CD4-positive, alpha-beta T cell treated with Interleukin-12 subunit alpha and Interleukin-12 subunit beta, for 1 hour (primary cell): Measurements from ENCODE around the gene ACADS.
A peak's percentile ranks its signal among the peaks of the same experiment; 100 is the strongest.

ENCODE experiments used
- DNase-seq: peaks from one replicate; pipeline ENCODE4 v3.0.0-alpha.2; 2020

ACADS gene

GRCh38 chr12:120759591-120760348 is 34.1 kb downstream of the ACADS start:
- DNase-seq, result no peak

GRCh38 chr12:120760349-120761254 is 35.0 kb downstream of the ACADS start:
- DNase-seq, result peak; percentile 23

GRCh38 chr12:120761519-120761934 is 35.9 kb downstream of the ACADS start:
- no peak for DNase-seq

GRCh38 chr12:120762086-120762485 is 36.5 kb downstream of the ACADS start:
- DNase-seq, result no peak

DNA sequence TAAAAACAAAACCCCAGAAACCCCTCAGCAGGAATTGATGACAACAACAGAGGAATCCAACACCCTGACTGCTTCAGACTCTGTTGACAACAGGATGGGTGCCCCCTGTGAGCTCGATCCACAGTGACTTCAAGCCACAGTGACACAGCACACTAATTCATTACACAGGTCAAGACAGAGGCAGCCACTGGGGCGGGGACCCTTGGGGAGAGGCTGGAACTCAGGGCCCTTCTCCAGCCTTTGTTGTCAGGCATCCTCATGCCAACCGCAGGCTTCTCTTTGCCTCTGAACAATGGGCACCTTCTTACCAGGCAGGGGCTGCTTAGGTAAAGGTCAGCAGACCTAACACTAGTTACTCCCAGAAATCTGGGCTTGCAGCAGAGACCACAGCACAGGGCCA is 37.6 kb downstream of the ACADS start:
- DNase-seq, result no peak

GRCh38 chr12:120764816-120765215 is 39.2 kb downstream of the ACADS start:
- DNase-seq, result no peak

DNA sequence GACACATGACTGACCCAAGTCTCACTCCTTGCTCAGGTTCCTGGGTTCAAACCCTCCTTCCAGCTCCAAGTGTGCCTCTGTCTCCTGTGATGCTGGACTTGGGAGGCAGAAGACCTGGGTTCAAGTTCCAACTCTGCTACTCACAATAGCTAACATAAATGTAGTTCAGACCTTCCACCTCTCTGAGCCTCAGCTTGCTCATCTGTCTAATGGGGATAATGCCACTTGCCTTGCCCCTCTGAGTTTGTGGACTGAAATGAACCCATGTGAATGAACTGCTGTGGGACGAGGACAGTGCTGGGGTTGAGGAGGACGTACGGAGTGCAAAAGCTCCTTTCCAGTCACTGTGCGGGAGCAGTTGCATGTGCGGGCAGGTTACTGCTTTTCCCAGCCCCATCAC is 40.9 kb downstream of the ACADS start:
- DNase-seq, result no peak

DNA sequence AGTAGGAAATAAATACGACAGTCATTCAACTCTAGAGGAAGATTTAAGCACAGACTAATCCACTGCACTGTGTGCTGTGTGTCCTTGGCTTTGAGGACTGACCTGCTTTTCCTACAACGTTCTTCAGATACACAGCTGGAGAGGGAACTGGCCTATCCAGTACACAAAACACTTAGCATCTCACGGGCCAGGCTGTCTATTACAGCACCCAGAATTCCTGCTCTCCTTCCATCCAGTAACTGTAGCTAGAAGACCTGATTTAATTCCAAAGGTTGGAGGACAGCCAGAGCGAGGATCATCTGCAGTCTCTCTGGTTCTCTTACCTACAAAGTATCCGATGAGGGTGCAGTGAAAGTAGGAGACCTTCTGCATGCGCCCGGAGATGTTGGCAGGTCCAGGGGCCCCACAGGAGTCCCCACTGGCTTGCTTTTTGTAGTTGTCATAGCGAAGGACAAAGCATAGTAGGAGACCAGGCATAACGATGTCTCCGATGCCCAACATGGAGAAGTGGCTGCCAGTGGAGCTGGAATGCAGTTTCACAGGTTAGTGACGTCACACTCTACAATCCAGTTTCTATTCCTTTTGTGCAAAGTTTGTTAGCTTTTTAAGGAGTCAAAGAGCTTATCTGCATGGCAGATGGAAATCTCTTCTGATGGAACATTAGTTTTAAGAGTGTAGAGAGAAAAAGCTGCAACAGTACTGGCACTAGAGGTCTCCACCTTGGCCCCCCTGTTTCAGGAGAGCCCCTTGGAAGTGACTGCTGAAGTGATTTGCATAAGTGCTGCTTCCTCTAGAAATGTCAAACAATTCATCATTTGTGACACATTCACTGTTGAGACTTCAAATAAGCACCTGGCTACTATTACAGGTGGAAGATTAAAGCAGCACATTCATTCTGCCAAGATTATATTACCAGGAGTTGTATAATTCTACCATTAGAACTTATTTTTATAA is 41.7 kb downstream of the ACADS start:
- no peak for DNase-seq

DNA sequence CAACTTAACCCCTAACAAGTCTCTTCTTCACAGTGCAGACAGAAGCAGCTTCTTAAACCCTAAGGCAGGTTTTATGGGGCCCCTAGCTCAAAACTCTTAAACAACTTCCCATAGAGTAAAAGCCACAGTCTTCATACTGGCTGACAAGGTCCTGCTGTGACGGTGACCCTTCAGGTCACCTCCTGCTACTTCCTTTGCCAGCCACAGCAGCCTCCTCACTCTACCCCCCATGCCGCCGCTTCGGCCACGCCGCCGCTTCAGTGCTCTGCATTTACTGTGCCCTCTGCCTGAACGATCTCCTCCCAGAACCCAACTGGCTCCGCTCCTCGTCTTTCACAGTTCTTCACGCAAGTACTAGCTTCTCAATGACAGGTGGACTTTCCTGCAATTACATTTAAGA is 45.5 kb downstream of the ACADS start:
- no peak for DNase-seq

DNA sequence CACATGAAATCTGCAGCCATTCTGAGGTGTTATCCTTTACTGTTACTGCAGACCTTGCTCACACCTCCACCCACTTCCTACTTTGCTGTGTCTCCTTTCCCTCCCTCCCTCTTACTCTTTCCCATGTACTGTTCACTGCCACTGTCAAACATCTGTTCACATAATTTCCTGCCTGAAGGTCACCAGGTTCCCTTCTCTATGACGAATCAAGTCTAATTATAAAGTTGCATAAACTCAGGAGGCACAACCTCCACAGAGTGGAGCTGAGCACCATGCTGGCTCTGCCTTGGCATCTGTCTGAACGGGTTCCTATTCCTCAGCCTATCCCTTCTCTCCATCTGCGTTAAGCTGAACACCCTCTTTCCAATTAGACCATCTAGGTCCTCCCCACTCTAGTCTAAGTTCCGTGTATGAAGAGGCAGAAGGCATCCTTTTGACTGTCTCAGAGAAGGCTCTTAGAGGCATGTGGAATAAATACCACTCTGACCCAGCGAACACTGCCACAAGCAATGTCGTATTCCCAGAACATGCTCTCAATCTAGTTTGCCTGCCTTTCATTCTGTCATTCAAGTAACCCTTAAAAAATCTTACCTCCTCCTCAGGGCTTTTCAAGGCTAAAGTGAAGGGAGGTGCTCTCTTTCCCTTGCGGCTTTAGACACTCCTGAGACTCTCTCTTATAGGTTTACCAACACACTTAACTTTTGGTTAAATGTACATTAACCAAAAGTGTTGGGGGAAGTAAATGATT is 48.7 kb downstream of the ACADS start:
- DNase-seq, result no peak

GRCh38 chr12:120775862-120776552 is 50.4 kb downstream of the ACADS start:
- no peak for DNase-seq

DNA sequence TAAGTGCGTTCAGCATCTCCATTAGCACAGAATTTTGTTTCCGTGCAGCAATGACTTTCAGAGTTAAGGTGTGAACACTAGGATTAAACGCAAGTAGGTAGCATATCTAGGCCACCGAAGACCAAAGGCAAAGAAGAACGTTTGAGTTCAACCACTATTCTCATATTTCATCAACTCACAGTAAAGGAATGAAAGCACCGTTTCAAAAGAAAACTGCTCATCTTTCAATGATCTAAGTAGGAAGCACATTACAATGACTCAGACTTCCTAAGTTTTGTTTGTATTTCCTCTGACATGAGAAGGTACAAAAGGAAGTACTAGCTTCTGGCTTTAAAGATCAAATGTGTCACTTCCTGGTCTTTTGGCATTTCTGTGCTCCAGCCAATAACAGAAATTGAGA is 57.6 kb downstream of the ACADS start:
- no peak for DNase-seq

DNA sequence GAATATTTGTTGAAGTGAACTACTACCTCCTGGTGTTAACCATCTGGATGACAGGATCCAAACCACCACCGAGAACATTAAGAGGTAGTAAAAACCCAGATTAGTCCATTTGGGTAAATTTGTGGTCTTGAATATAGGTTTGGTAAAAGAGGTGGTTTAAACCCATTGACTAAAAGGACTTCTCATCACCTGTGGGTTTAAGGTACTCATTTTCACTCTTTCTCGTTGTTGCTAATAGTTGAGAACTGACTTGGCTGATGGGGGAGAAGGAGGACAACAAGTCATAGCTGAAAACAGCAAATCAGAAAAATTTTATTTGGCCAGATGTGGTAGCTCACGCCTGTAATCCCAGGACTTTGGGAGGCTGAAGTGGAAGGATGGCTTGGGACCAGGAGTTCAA is 59.2 kb downstream of the ACADS start:
- no peak for DNase-seq

DNA sequence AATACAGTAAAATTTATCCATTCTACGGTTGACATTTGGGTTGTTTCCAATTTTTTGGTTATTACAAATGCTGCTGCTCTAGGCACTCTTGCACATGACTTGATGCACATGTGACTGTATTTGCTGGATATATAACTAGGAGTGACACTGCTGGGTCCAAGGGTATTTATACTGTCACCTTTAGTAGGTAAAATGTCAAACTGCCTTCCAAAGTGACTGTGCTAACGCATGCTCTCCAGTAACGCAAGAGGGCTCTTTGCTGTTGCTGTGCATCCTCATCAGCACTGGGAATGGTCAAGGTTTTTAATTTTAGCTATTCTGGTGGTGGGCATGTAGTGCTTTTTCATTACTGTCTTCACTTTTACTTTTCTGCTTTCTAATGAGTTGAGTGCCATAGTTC is 62.3 kb downstream of the ACADS start:
- no peak for DNase-seq
